Activated effector memory CD4-positive, alpha-beta T cell treated with anti-CD3 and anti-CD28 coated beads, Interleukin-2, amount 50 U/mL, for 16 hours (primary cell): ENCODE measurements around the gene ZNF138.
"Not testable (repeated sequence)": the region's sequence is repeated elsewhere in the genome, so short reads cannot be mapped to it uniquely, and the experiment has no call there.

Source experiments
- DNase-seq: peaks from one replicate; pipeline ENCODE4 v3.0.0-alpha.2; 2020

The ZNF138 gene

DNA sequence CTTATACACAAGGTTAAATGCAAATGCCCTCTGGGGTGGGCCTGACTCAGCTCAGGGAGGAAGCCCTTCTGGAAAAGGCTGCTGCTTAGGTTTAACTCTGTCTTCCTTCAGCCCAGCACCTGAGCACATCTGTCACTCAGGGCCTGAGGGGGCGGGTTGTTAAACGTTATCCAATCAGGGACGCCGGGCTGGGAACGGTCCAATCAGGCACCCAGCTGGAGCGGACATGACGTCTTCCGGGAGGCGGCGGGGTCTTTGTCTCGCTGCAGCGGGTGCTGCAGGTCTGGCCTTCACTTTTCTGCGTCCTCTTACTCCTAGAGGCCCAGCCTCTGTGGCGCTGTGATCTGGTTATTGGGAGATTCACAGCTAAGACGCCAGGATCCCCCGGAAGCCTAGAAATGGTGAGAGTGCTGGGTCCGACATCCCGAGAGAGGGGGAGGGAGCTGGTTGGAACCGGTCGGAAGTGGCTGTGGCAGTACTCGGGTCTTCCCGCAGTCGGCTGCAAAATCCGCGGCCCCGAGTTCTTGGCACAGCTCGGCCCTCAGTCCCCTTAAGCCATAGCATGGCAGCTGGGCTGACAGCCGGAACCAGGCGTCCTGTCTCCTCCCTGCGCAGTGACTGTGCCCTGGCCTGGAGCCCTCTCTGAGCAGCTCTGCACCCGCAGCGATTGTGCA, at the start of gene ZNF138:
Gene ZNF138 (plus strand): TSS at position 258 of the 674 bp plus-strand sequence. CDS start 141 bp downstream, at position 399.
- DNase-seq = peak; percentile 97

GRCh38 chr7:64744680-64745079, 49.5 kb upstream of the ZNF138 start:
- no peak for DNase-seq

GRCh38 chr7:64747802-64748201, 46.4 kb upstream of the ZNF138 start:
- DNase-seq = no peak

- DNase-seq = no peak
Measured at GRCh38 chr7:64753032-64753431, 41.2 kb upstream of the ZNF138 start.

GRCh38 chr7:64755865-64756264, 38.4 kb upstream of the ZNF138 start:
- DNase-seq = no peak

DNA sequence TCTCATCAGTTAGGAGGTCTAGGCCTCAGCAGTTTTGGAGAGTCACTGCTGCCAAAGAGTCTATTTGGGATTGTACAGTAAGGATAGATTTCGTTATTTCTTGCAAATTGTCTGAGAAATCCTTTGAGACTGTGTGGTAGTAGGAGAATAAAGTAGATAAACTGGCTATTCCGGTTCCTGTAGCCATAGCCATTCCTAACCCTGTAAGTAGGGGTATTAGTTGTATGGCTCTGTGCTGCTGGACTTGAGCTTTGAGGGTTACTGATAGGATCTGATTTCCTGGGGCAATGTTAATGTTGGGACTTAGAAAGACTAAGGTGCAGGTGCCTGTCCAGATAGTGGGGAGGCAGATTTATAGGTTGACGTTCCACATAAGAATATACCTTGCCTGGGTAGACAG, 36.1 kb upstream of the ZNF138 start:
- DNase-seq = no peak

GRCh38 chr7:64768824-64769223, 25.4 kb upstream of the ZNF138 start:
- no peak for DNase-seq

DNA sequence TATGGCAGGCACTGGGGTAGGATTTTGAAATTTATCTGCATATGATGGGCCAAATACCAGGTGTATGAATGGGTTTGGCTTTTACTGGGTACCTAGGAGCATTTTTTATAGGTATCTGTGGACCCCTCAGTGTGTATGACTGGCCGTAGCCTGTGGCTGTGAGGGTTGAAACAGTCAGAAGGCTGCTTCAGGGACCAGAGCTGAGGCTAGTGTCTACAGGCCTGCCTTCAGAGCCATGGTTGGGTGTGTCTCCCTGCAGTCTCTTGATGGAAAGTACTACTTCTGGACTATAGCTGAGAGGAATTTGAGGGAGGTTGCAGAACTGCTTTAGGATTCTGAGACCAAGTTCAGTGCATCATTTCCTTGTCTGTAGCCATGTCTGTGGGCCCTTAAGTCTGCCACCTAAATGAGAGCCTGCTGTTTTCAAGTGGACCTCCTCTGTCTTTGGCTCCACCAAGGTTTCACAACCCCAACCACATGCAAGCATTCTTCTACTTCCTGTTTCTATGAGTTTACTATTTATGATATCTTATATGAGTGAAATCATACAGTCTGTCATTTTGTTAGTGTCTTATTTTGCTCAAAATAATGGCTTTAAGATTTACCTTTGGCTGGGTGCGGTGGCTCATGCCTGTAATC, 19.9 kb upstream of the ZNF138 start:
- no peak for DNase-seq

DNA sequence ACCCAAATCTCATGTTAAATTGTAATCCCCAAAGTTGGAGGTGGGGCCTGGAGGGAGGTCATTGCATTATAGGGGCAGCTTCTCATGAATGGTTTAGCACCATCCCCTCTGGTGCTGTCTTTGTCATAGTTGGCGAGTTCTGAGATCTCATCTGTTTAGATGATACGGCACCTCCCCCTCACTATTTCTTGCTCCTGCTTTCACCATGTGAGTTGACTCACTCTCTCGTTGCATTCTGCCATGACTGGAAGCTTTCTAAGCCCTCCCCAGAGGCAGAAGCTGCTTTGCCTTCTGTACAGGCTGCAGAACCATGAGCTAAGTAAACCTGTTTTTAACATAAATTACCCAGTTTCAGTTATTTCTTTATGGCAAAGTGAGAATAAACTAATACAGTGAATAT, 18.9 kb upstream of the ZNF138 start:
- no peak for DNase-seq

DNA sequence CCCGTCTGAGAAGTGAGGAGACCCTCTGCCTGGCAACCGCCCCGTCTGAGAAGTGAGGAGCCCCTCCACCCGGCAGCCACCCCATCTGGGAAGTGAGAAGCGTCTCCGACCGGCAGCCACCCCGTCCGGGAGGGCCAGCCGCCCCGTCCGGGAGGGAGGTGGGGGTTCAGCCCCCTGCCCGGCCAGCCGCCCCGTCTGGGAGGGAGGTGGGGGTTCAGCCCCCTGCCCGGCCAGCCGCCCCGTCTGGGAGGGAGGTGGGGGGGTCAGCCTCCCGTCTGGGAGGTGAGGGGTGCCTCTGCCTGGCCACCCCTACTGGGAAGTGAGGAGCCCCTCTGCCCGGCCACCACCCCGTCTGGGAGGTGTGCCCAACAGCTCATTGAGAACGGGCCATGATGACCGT, 9.4 kb upstream of the ZNF138 start:
- not testable (repeated sequence) for DNase-seq

GRCh38 chr7:64787295-64787694, 6.9 kb upstream of the ZNF138 start:
- DNase-seq = no peak

DNA sequence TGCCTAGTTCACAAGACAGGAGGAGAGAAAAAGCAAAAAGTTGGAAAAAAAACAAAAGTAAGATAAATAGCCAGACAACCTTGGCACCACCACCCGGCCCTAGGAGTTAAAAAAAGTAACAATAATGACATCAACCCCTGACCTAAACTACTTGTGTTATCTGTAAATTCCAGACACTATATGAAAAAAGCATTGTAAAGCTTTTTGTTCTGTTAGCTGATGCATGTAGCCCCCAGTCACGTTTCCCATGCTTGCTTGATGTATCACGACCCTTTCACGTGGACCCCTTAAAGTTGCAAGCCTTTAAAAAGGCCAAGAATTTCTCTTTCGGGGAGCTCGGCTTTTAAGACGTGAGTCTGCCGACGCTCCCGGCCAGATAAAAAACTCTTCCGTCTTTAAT, 5.0 kb upstream of the ZNF138 start:
- not testable (repeated sequence) for DNase-seq

GRCh38 chr7:64793106-64793755, 997 bp upstream of the ZNF138 start:
- no peak for DNase-seq

DNA sequence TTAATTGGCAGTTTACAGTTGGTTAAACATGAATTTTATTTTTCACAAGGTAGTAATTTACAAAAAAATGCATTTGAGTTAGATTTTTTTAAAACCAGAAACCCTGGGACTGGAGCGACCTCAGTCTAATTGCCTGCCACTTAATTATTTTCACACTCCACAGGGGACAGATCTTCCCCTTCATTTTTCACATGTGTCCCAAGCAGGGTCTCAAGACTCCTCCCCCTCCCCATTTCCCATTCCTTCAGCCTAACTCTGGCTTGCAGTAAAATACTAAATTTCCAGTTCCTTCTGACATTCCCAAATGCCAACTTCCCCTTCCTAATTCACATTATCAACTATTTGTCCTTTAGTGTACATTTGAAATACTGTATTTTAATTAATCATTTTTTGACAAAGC, 948 bp downstream of the ZNF138 start:
- no peak for DNase-seq

DNA sequence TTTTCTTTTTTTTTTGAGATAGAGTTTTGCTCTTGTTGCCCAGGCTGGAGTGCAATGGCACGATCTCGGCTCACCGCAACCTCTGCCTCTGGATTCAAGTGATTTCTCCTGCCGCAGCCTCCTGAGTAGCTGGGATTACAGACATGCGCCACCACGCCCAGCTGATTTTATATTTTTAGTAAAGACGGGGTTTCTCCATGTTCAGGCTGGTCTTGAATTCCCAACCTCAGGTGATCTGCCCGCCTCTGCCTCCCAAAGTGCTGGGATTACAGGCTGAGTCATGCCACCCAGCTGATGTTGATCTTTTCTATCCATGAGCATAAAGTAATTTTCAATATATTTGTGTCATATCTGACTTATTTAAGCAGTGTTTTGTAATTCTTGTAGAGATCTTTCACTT, 4.9 kb downstream of the ZNF138 start:
- not testable (repeated sequence) for DNase-seq

- no peak for DNase-seq
Measured at GRCh38 chr7:64802699-64803098, 8.5 kb downstream of the ZNF138 start.

GRCh38 chr7:64807731-64808365, 13.6 kb downstream of the ZNF138 start:
- DNase-seq = no peak

- DNase-seq = no peak
Measured at GRCh38 chr7:64811767-64812166, 17.5 kb downstream of the ZNF138 start.

DNA sequence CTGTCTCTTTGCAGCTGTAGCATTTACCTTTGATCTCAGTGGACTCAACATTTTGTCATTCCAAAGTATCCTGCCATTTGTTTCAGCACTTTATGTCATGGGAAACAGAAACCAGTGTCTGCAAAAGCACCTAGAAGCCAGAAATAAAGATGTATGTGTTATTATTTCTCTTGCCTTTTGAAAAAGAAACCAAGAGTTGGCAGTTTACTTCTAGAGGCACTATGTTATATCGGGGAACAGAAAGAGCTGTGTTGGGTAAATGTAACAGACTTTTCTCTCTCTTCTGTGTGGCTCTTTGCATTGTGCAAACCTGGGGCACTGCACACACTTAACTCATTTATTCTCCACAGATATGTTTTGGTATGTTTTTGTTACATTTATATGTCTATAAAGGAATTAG, 36.7 kb downstream of the ZNF138 start:
- no peak for DNase-seq

- no peak for DNase-seq
Measured at GRCh38 chr7:64832136-64832535, 37.9 kb downstream of the ZNF138 start.

DNA sequence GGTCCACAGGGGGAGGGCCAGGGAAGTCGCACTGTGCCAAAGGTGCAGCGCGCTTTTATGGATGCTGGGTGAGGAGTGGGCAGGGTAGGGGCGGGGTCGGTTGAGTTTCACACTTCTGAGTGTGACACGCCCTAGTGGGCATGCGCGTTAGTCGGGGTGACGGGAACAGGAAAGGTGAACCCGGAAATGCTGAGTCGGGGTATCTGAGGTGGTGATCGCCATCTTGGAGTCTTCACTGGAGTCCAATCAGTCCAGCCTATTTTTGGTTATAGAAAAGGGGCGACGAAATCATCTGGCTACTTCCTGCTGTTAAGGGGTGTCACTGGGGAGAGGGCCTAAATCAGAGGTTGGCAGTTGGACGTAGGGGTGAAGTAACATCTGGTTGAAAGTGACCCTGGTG, 40.8 kb downstream of the ZNF138 start:
- DNase-seq = no peak

DNA sequence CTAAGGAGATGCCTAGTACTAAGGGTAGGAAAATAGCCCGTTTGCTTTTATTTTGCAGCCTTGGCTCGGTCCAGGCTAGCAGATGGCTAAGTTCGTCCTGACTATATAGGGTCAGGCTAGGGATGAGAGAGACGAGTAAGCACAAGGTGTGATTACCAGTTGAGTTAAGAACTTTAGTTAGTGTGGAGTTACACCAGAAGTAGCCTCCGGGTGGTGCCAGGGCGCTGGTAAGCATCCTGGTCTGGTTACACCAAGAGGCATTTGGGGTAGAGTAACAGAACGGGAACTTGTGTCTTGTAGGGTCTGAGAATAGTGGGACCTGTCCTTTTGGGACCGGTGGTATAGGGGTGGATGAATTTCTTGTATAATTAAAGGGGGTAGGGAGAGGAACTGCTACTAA, 41.6 kb downstream of the ZNF138 start:
- DNase-seq = not testable (repeated sequence)

- DNase-seq = not testable (repeated sequence)
Measured at GRCh38 chr7:64838051-64838450, 43.8 kb downstream of the ZNF138 start.

- no peak for DNase-seq
Measured at GRCh38 chr7:64838691-64839090, 44.5 kb downstream of the ZNF138 start.
